T-helper 17 cell (primary cell): ENCODE measurements around the gene CD200. TPM values are rescaled to one million over a fixed set of nuclear protein-coding genes. Genes with fewer than 3 reads are reported as not detected.
"Not testable (repeated sequence)": the region's sequence is repeated elsewhere in the genome, so short reads cannot be mapped to it uniquely, and the experiment has no call there.

Experiments
- ATAC-seq: fragments of 150-1000 bp; cut with Tn5 transposase; 2 replicates; pipeline ENCODE4 v1.10.0; 2021; ENCODE audit warnings: mild to moderate bottlenecking, moderate library complexity
- DNase-seq, 3 donors: peaks; one replicate each; pipeline versions ENCODE4 v3.0.0 to v3.0.0-alpha.2; 2020 to 2021
- H3K9me3 ChIP-seq: one replicate; pipeline ENCODE4 v1.7.0; 2013; ENCODE audit warnings: low read length, mild to moderate bottlenecking; ENCODE audit not compliant: control insufficient read depth, poor library complexity, severe bottlenecking
- H3K27ac Mint-ChIP-seq: one replicate; pipeline ENCODE4 v1.8.0; 2022; ENCODE audit warnings: mild to moderate bottlenecking, moderate library complexity, mixed read lengths
- H3K27me3 Mint-ChIP-seq: one replicate; pipeline ENCODE4 v1.8.0; 2022; ENCODE audit warnings: mixed read lengths
- H3K36me3 Mint-ChIP-seq: one replicate; pipeline ENCODE4 v1.8.0; 2022; ENCODE audit warnings: low read depth, mixed read lengths
- H3K4me1 Mint-ChIP-seq: one replicate; pipeline ENCODE4 v1.8.0; 2022; ENCODE audit warnings: mild to moderate bottlenecking, mixed read lengths
- H3K4me3 Mint-ChIP-seq: one replicate; pipeline ENCODE4 v1.8.0; 2022; ENCODE audit warnings: mild to moderate bottlenecking, moderate library complexity, mixed read lengths
- total RNA-seq, 4 donors: library from RNA in 2 of 4; stranded (reverse) in 2 of 4; gene quantifications; one replicate each; pipeline ENCODE4 v1.2.3 and lab custom pipeline; 2022 to 2026

CD200 gene
- total RNA-seq, 2 donors from 2014 or later, result 1.7 to 2.8 TPM

DNA sequence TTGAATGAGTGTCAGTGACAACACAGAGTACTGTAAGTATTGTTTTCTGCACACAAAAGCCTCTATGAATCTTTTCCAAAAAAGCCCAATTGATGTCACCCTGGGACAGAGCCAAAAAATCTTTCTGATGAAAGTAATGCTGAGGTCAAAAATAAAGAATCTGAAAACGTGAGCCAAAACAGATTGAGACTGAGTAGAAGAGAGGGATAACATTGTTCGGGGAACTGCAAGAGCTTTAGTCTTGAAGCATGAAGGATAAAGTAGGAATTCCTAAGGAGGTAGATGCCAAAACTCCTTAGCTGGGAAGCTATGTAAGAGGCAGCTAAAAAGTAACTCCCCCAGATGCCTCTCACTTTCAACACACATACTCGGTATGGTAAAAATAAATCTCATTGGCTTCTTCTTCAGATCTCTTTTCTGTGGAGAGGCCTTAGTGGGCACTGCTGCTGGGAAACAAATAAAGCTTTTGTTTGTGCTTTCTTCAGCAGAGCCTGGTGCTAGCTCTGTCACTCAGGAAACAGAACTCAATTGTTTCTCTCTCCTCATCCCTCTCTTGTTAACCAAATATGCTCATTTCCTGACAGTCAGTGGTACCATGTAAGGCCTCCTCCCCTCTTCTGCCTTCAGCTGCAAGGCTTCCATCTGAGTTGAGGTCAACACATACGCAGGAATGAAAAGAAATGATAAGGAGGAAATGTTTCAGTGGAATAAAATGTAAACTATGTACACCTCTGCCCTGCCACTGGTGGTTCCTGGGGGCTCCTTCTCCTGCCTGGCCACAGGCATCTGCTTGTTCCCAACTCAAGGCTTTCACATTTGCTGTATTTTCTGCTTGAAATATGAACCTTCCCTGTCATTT is 58.1 kb downstream of the CD200 start:
- no peaks in the 10 kb centered on the region for H3K9me3 ChIP-seq
- no peak for ATAC-seq
- no peak for DNase-seq
- H3K36me3 Mint-ChIP-seq, result no peaks in the 10 kb centered on the region
- H3K4me1 Mint-ChIP-seq, result peaks cover 10% of the 10 kb centered on the region
- H3K27me3 Mint-ChIP-seq, result peaks cover under 1% of the 10 kb centered on the region
- no peak overlapping the region for H3K4me3 Mint-ChIP-seq
- H3K27ac Mint-ChIP-seq, result no peak overlapping the region

DNA sequence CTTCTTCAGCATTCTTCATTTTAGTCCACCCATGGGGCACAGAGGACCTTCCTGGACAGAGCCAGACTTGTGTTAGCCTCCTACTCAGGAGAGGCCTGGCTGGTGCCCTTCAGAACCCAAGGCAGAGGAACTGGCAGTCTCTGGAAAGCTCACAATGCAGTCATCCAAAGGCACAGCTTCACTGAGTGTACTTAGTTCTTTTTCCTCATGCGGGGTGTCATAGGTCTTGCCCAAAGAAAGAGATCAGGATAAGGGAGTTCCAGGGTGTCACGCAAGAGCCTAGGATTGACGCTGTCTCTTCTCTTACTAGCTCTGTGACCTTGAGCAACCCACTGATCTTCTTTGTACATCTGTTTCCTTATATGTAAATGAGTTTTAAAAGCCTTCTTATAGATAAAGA is 58.7 kb downstream of the CD200 start:
- no peaks in the 10 kb centered on the region for H3K9me3 ChIP-seq
- Mint-ChIP-seq H3K4me3 (no peak overlapping the region), H3K27ac (no peak overlapping the region), H3K36me3 (no peaks in the 10 kb centered on the region), H3K27me3 (peaks cover 5% of the 10 kb centered on the region), H3K4me1 (peaks cover 10% of the 10 kb centered on the region)
- ATAC-seq, result no peak
- DNase-seq, result no peak

DNA sequence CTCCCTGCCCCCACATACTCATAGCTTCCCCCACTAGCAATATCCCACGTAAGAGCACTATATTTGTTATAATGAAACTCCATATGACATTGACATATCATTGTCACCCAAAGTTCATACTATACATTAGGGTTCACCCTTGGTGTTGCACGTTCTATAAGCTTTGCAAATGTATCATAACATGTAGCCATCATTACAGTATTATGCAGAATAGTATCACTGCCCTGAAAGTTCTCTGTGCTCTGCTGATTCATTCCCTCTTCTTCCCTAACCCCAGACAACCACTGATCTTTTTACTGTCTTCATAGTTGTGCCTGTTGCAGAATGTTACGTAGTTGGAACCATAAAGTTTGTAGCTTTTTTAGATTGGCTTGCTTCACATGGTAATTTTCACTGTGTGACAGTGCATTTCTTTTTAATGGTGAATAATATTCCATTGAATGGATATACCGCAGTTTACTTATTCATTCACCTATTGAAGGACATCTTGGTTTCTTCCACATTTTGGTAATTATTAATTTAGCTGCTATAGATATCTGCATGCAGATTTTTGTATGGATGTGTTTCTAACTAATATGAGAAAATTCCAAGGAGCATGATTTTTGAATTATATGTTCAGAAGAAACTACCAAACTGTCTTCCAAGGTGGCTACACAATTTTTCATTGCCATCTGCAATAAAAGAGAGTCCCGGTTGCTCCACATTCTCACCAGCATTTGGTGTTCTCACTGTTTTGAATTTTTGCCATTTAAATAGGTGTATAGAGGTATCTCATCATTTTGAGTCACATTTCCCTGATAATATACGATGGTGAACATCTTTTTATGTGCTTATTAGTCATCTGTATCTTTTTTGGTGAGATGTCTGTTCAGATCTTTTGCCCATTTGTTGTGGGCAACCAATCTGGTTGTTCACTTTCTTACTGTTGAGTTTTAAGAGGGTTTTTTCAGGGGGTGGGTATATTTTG is 59.7 kb downstream of the CD200 start:
- DNase-seq, result no peak
- ATAC-seq, result no peak
- H3K36me3 Mint-ChIP-seq, result no peaks in the 10 kb centered on the region
- H3K4me3 Mint-ChIP-seq, result no peak overlapping the region
- H3K9me3 ChIP-seq, result no peaks in the 10 kb centered on the region
- no peak overlapping the region for H3K27ac Mint-ChIP-seq
- peaks cover 10% of the 10 kb centered on the region for H3K4me1 Mint-ChIP-seq
- H3K27me3 Mint-ChIP-seq, result peaks cover 5% of the 10 kb centered on the region

DNA sequence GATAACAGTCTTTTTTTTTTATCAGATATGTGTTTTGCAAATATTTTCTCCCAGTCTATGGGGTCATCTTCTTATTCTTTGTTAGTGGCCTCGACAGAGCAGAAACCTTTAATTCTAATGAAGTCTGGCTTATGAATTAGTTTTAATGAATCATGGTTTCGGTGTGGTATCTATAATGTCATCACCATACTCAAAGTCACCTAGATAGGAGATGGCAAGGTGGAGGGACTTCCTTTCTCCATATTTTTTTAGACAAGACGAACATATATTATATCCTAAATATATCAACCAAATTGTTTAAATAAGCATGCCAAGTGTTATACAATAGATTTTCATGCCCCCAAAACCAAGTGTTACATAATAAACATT is 60.4 kb downstream of the CD200 start:
- H3K4me3 Mint-ChIP-seq, result no peak overlapping the region
- no peaks in the 10 kb centered on the region for H3K36me3 Mint-ChIP-seq
- H3K4me1 Mint-ChIP-seq, result peaks cover 9% of the 10 kb centered on the region
- H3K27me3 Mint-ChIP-seq, result peaks cover 5% of the 10 kb centered on the region
- ATAC-seq, result no peak
- no peaks in the 10 kb centered on the region for H3K9me3 ChIP-seq
- DNase-seq, result no peak
- H3K27ac Mint-ChIP-seq, result no peak overlapping the region

DNA sequence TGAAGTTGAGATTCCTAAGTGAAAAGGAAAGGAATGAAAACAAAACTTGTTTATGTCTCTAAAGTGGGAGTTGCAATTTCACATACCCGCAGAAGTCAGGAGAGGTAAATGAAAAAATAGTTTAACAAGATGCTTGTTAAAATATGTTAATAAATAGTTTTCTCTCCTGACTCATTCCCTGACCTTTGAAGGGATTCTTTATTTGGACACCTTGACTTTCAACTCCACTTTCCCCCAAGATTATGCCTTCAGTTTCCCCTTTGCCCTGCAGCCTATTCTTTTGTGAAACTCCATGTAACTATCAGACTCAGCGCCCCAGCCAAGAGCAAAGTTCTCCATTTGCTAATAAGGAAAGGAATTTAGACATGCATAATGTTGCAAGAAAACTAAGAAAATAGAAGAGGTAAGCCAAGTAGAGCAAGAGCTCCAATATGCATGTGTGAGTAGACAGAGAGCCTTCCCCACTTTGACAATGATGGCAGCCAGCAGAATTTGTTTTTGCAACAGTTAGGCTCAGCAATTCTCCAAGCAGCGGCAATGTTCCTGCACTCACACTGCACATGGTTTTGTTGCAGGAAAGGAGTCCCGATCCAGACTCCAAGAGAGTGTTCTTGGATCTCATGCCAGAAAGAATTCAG is 61.2 kb downstream of the CD200 start:
- Mint-ChIP-seq H3K27me3 (peaks cover 5% of the 10 kb centered on the region), H3K4me3 (no peak overlapping the region), H3K36me3 (no peaks in the 10 kb centered on the region), H3K27ac (no peak overlapping the region), H3K4me1 (peaks cover 8% of the 10 kb centered on the region)
- DNase-seq, result no peak
- H3K9me3 ChIP-seq, result no peaks in the 10 kb centered on the region
- no peak for ATAC-seq

DNA sequence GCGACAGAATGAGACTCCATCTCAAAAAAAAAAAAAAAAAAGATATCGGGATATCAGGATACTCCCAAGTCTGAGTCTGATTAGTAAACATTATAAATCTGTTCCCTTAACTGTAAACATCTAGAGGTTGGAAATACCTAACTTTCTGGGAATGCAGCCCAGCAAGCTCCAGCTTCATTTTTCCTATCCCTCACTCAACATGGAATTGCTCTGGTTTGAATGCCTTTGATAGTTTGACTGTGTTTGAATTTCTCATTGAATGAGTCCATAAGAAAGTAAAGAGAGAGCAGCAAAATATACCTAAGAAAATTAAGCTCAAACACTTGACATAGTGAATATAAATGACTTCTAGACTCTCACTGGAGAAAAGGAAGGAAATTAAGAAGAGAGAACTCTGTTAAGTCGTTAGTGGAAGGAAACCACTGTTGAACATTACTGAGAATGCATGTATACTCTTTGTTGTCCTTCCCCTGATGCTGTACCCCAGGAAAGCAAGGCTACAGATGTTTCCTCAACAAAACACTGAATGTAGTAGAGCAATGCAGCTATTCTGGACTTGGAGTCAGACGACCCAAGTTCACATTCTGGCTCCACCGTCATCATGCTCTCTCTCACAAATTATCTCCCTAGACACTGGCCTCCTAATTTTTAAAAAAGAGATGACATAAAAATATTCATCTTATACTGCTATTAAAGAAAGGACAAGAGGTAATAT is 62.4 kb downstream of the CD200 start:
- H3K4me1 Mint-ChIP-seq, result peaks cover 5% of the 10 kb centered on the region

DNA sequence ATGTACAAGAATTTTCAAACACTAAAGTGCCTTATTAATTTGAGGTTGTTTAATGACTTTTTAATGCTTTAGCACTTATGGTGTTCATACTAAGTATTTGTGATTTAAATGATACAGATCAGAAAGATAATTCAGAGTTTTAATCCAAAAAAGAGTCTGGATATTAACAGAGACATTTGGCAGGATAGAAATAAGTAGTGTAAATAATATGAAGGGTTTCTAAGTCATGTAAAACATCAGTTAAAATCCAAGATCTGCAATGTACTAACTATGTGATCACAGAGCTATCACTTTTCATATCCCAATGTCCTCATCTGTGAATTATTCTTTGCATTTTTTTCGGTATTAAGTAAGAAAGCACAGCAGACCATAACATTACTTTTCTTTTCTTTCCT is 62.9 kb downstream of the CD200 start:
- H3K4me3 Mint-ChIP-seq, result no peak overlapping the region
- no peak for ATAC-seq

More for the DNA sequence above, 62.4 kb downstream of the CD200 start:
- H3K27ac Mint-ChIP-seq, result no peak overlapping the region
- DNase-seq, result no peak
- no peak overlapping the region for H3K4me3 Mint-ChIP-seq
- H3K9me3 ChIP-seq, result no peaks in the 10 kb centered on the region
- H3K27me3 Mint-ChIP-seq, result peaks cover 5% of the 10 kb centered on the region
- no peaks in the 10 kb centered on the region for H3K36me3 Mint-ChIP-seq
- ATAC-seq, result no peak

DNA sequence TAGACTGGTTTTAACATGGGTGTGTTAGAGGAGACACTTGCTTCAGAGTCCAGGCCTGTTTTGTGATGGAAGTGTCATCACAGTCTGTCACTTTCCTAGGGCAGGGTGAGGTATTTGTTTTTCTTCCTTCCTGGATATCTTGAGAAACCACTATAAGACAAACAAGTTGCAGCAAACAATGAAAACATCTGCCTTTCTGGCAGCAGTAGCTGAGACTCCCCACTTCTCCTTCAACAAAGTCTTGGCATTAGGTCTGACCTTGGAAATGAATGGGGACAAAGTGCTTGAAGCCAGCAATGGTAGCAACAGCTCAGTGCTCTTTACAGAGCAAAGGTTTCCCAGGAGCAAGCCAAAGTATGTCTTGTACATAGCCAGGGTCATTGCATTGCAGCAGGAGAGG is 64.6 kb downstream of the CD200 start:
- ATAC-seq, result no peak
- H3K27ac Mint-ChIP-seq, result no peak overlapping the region
- no peaks in the 10 kb centered on the region for H3K36me3 Mint-ChIP-seq
- H3K27me3 Mint-ChIP-seq, result peaks cover 5% of the 10 kb centered on the region
- H3K9me3 ChIP-seq, result no peaks in the 10 kb centered on the region
- DNase-seq, result no peak
- H3K4me3 Mint-ChIP-seq, result no peak overlapping the region
- H3K4me1 Mint-ChIP-seq, result no peaks in the 10 kb centered on the region

More for the DNA sequence above, 62.9 kb downstream of the CD200 start:
- no peaks in the 10 kb centered on the region for H3K9me3 ChIP-seq
- DNase-seq, result no peak
- Mint-ChIP-seq H3K27ac (no peak overlapping the region), H3K36me3 (no peaks in the 10 kb centered on the region), H3K4me1 (peaks cover 3% of the 10 kb centered on the region), H3K27me3 (peaks cover 5% of the 10 kb centered on the region)

DNA sequence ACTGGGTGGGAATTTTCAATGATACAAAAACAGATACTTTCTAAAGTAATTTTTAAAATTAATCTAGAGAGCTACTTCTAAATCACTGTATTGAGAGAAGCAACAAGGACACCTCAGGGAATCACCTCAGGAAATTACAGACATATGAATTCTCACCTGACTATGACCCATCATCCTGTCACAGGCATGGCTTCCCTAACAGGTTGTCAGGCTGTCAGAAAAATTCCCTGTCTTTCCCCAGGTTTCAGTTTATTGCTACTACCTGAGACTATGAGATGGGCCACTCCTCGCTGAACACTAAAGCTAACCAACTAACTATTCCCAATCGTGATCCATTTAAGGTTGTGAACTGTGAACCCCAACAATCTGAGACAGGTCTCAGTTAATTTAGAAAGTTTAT is 66.1 kb downstream of the CD200 start:
- Mint-ChIP-seq H3K36me3 (no peaks in the 10 kb centered on the region), H3K27me3 (peaks cover 5% of the 10 kb centered on the region), H3K4me1 (no peaks in the 10 kb centered on the region), H3K4me3 (no peak overlapping the region), H3K27ac (no peak overlapping the region)
- no peaks in the 10 kb centered on the region for H3K9me3 ChIP-seq
- no peak for ATAC-seq
- DNase-seq, result no peak

DNA sequence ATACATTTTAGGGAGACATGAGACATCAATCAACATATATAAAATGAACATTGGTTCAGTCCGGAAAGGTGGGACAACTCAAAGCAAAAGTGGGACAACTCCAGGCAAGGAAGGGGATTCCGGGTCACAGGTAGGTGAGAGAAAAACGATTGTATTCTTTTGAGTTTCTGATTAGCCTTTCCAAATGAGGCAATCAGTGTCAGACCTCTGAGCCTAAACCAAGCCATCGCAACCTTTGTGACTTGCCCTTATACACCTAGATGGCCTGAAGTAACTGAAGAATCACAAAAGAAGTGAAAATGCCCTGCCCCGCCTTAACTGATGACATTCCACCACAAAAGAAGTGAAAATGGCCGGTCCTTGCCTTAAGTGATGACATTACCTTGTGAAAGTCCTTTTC is 66.6 kb downstream of the CD200 start:
- ATAC-seq, H3K27me3 Mint-ChIP-seq, H3K4me3 Mint-ChIP-seq, DNase-seq, H3K9me3 ChIP-seq, H3K4me1 Mint-ChIP-seq, H3K36me3 Mint-ChIP-seq, H3K27ac Mint-ChIP-seq: not testable (repeated sequence)

DNA sequence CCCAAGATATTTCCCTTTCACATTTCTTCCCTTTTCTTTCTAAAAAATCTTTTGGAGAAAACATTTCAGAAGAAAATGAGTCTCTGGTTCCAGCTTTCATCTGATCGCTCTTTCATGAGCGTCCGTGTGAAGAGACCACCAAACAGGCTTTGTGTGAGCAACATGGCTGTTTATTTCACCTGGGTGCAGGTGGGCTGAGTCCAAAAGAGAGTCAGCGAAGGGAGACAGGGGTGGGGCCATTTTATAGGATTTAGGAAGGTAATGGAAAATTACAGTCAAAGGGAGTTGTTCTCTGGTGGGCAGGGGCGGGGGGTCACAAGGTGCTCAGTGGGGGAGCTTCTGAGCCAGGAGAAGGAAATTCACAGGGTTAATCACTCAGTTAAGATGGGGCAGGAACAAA is 67.4 kb downstream of the CD200 start:
- not testable (repeated sequence) for H3K9me3 ChIP-seq, DNase-seq, H3K4me3 Mint-ChIP-seq, ATAC-seq, H3K27ac Mint-ChIP-seq, H3K36me3 Mint-ChIP-seq, H3K27me3 Mint-ChIP-seq, H3K4me1 Mint-ChIP-seq

DNA sequence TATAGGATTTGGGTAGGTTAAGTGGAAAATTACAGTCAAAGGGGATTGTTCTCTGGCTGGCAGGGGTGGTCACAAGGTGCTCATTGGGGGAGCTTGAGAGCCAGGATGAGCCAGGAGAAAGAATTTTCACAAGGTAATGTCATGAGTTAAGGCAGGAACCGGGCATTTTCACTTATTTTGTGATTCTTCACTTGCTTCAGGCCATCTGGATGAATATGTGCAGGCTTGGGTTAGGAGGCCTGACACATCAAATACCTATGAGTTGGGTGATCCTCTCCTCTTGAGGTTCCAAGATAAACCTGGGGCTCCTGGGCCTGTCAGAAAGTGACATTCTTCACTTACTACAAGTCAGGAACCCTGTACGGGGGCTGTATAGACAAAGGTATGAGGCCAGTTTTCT is 68.7 kb downstream of the CD200 start:
- Mint-ChIP-seq H3K4me3 (no peak overlapping the region), H3K36me3 (no peaks in the 10 kb centered on the region), H3K27ac (no peak overlapping the region), H3K27me3 (no peaks in the 10 kb centered on the region), H3K4me1 (no peaks in the 10 kb centered on the region)
- ATAC-seq (no peak), DNase-seq (no peak)
- H3K9me3 ChIP-seq, result no peaks in the 10 kb centered on the region

DNA sequence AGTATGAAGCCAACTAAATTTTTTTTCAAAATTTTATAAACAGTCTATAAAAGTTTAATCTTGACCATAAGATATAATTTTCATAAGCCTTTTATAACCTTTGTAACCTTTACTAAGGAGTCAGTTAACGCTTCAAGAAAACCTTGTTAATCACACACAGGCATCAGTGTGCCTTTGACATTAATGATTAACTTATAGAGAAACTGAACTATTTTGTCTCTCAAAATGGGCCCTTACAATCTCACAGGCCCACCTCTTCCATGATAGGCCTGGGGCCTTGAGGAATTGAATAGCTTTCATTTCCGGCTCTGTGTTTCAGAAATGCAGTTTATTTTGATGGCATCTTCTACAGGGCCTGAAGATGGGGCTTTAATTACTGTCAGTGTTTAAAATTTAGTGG is 70.1 kb downstream of the CD200 start:
- Mint-ChIP-seq H3K27me3 (no peaks in the 10 kb centered on the region), H3K4me1 (peaks cover 2% of the 10 kb centered on the region), H3K27ac (no peak overlapping the region), H3K36me3 (no peaks in the 10 kb centered on the region), H3K4me3 (no peak overlapping the region)
- H3K9me3 ChIP-seq, result no peaks in the 10 kb centered on the region
- DNase-seq, result no peak
- no peak for ATAC-seq
